GM21786 (cell line): ENCODE measurements around the gene IGSF10.
A peak's percentile ranks its signal among the peaks of the same experiment; 100 is the strongest.
"Not testable (repeated sequence)": the region's sequence is repeated elsewhere in the genome, so short reads cannot be mapped to it uniquely, and the experiment has no call there.

Source experiments
- ATAC-seq: cut with Tn5 transposase; IDR thresholded peaks from one replicate; pipeline ENCODE4 v1.9.1; 2021; ENCODE audit not compliant: unreplicated experiment

Gene IGSF10

GRCh38 chr3:151460774-151461450, at the start of gene IGSF10:
Gene IGSF10, minus strand, starts transcription at chr3:151461061. Its CDS starts 2,352 bp downstream, at chr3:151458709.
- ATAC-seq = no peak

- not testable (repeated sequence) for ATAC-seq
Observed at GRCh38 chr3:151509468-151510135, 48.7 kb upstream of the IGSF10 start.

- ATAC-seq = no peak
Observed at GRCh38 chr3:151504606-151505005, 43.7 kb upstream of the IGSF10 start.

GRCh38 chr3:151503074-151503473, 42.2 kb upstream of the IGSF10 start:
- ATAC-seq = no peak

- no peak for ATAC-seq
Observed at GRCh38 chr3:151501923-151502632, 41.2 kb upstream of the IGSF10 start.

GRCh38 chr3:151501171-151501922, 40.5 kb upstream of the IGSF10 start:
- ATAC-seq = no peak

- no peak for ATAC-seq
Observed at GRCh38 chr3:151499168-151499567, 38.3 kb upstream of the IGSF10 start.

- no peak for ATAC-seq
Observed at GRCh38 chr3:151491525-151491924, 30.7 kb upstream of the IGSF10 start.

- ATAC-seq = not testable (repeated sequence)
Observed at GRCh38 chr3:151487833-151488232, 27.0 kb upstream of the IGSF10 start.

GRCh38 chr3:151483961-151484520, 23.2 kb upstream of the IGSF10 start:
- no peak for ATAC-seq

GRCh38 chr3:151483488-151483887, 22.6 kb upstream of the IGSF10 start:
- ATAC-seq = no peak

GRCh38 chr3:151480492-151480891, 19.6 kb upstream of the IGSF10 start:
- ATAC-seq = no peak

- no peak for ATAC-seq
Observed at GRCh38 chr3:151479452-151479851, 18.6 kb upstream of the IGSF10 start.

GRCh38 chr3:151478335-151478697, 17.5 kb upstream of the IGSF10 start:
- ATAC-seq = no peak

- no peak for ATAC-seq
Observed at GRCh38 chr3:151477591-151478334, 16.9 kb upstream of the IGSF10 start.

- ATAC-seq = no peak
Observed at GRCh38 chr3:151476344-151477018, 15.6 kb upstream of the IGSF10 start.

- ATAC-seq = peak; percentile 74
Observed at GRCh38 chr3:151468284-151468917, 7.5 kb upstream of the IGSF10 start.

GRCh38 chr3:151467069-151467468, 6.2 kb upstream of the IGSF10 start:
- peak; percentile 69 for ATAC-seq

GRCh38 chr3:151462991-151463390, 2.1 kb upstream of the IGSF10 start:
- no peak for ATAC-seq
